Measurements from ENCODE around the gene ZNF804B.

The ZNF804B gene

GRCh38 chr7:88965371-88965770 is 205.9 kb downstream of the ZNF804B start:
- no peak for DNase-seq (ENCODE audit: low read depth in 1 of 2, low spot score in 1 of 2)
- TF ChIP-seq POLR2AphosphoS5 (IDR thresholded peaks at IDR 0.05; ENCODE audit: low read depth) = no peak
- TF ChIP-seq, protein P1, sequence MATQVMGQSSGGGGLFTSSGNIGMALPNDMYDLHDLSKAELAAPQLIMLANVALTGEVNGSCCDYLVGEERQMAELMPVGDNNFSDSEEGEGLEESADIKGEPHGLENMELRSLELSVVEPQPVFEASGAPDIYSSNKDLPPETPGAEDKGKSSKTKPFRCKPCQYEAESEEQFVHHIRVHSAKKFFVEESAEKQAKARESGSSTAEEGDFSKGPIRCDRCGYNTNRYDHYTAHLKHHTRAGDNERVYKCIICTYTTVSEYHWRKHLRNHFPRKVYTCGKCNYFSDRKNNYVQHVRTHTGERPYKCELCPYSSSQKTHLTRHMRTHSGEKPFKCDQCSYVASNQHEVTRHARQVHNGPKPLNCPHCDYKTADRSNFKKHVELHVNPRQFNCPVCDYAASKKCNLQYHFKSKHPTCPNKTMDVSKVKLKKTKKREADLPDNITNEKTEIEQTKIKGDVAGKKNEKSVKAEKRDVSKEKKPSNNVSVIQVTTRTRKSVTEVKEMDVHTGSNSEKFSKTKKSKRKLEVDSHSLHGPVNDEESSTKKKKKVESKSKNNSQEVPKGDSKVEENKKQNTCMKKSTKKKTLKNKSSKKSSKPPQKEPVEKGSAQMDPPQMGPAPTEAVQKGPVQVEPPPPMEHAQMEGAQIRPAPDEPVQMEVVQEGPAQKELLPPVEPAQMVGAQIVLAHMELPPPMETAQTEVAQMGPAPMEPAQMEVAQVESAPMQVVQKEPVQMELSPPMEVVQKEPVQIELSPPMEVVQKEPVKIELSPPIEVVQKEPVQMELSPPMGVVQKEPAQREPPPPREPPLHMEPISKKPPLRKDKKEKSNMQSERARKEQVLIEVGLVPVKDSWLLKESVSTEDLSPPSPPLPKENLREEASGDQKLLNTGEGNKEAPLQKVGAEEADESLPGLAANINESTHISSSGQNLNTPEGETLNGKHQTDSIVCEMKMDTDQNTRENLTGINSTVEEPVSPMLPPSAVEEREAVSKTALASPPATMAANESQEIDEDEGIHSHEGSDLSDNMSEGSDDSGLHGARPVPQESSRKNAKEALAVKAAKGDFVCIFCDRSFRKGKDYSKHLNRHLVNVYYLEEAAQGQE (IDR thresholded peaks at IDR 0.05; ENCODE audit: insufficient replicate concordance, low read depth) = no peak
- TF ChIP-seq SPI1 (IDR thresholded peaks at IDR 0.05; ENCODE audit: borderline replicate concordance, low read depth) = no peak
- TF ChIP-seq GABPA (IDR thresholded peaks at IDR 0.05; ENCODE audit: low read depth) = no peak
- no peak for TF ChIP-seq CTCF (IDR thresholded peaks at IDR 0.05; ENCODE audit: insufficient read depth, low read length)
- Histone ChIP-seq H3K27me3 (ENCODE audit: insufficient read depth, poor library complexity, severe bottlenecking) (no peaks in the 10 kb centered on the region), H3K27ac (replicated peaks) (no peak overlapping the region), H3K4me3 (replicated peaks; ENCODE audit: insufficient read depth, low read length) (no peak overlapping the region)

DNA sequence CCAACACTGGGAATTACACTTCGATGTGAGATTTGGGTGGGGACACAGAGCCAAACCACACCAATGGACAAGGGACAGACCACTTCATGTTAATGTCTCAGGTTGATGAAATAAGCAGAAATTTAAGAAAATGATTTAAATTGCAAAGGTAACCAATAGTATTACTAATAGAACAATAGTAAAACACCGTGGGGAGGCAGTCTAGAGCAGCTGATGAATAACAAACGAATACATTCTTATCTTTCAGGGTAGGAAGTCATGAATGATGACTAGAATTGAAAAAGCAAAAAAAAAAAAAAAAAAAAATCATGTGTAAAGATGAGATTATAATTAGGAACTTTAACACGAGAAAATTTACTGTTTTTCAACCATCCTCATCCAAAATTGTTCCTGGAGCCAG is 207.9 kb downstream of the ZNF804B start:
- no peak for DNase-seq (ENCODE audit: low read depth in 1 of 2, low spot score in 1 of 2)
- H3K4me3 ChIP-seq (replicated peaks; ENCODE audit: insufficient read depth, low read length) = no peak overlapping the region
- no peak overlapping the region for H3K27ac ChIP-seq (replicated peaks)
- H3K27me3 ChIP-seq (ENCODE audit: insufficient read depth, poor library complexity, severe bottlenecking) = no peaks in the 10 kb centered on the region
- TF ChIP-seq SPI1 (IDR thresholded peaks at IDR 0.05; ENCODE audit: borderline replicate concordance, low read depth) (no peak), POLR2AphosphoS5 (IDR thresholded peaks at IDR 0.05; ENCODE audit: low read depth) (no peak), GABPA (IDR thresholded peaks at IDR 0.05; ENCODE audit: low read depth) (no peak), CTCF (IDR thresholded peaks at IDR 0.05; ENCODE audit: insufficient read depth, low read length) (no peak)
- TF ChIP-seq, protein P1 (IDR thresholded peaks at IDR 0.05; ENCODE audit: insufficient replicate concordance, low read depth) = no peak

DNA sequence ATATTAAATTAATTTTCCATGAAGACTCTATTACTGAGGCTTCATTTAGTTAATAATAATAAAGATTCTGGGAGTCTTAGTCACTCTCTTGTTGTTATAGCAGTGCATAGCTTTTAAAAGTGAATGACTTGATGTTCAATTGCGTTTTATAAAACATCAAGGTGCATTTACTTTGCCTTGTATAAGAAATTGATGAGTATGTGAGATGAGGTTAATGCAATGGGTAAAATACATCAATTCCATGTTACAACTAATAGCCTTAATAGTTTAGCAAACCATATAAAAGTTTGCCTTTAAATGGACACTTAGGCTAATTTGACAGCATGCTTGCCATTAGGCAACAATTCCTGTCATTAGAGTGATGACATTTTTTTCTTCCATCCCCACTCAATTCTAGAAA is 209.7 kb downstream of the ZNF804B start:
- no peak for TF ChIP-seq POLR2AphosphoS5 (IDR thresholded peaks at IDR 0.05; ENCODE audit: low read depth)
- TF ChIP-seq CTCF (IDR thresholded peaks at IDR 0.05; ENCODE audit: insufficient read depth, low read length) = no peak
- no peak for TF ChIP-seq SPI1 (IDR thresholded peaks at IDR 0.05; ENCODE audit: borderline replicate concordance, low read depth)
- TF ChIP-seq, protein P1 (IDR thresholded peaks at IDR 0.05; ENCODE audit: insufficient replicate concordance, low read depth) = no peak
- TF ChIP-seq GABPA (IDR thresholded peaks at IDR 0.05; ENCODE audit: low read depth) = no peak

More for the DNA sequence above, 209.7 kb downstream of the ZNF804B start:
- no peak for DNase-seq (ENCODE audit: low read depth in 1 of 2, low spot score in 1 of 2)
- Histone ChIP-seq H3K27ac (replicated peaks) (no peak overlapping the region), H3K27me3 (ENCODE audit: insufficient read depth, poor library complexity, severe bottlenecking) (no peaks in the 10 kb centered on the region), H3K4me3 (replicated peaks; ENCODE audit: insufficient read depth, low read length) (no peak overlapping the region)
